HL-60 (cell line): ENCODE measurements around the gene INO80.
"Not testable (repeated sequence)": the region's sequence is repeated elsewhere in the genome, so short reads cannot be mapped to it uniquely, and the experiment has no call there.

Source experiments
- DNase-seq, 2 experiments: peaks; one replicate each; pipeline ENCODE4 v3.0.0-alpha.2; 2010 to 2020; ENCODE audit warnings: low read depth in 1 of 2, low spot score in 1 of 2
- H3K27ac ChIP-seq: fragments of 250-450 bp; sonication (Bioruptor Pico); replicated peaks from 2 replicates; pipeline ENCODE4 v1.5.1; 2020; ENCODE audit warnings: mild to moderate bottlenecking, moderate library complexity
- H3K27me3 ChIP-seq: fragments of 250-450 bp; sonication (Bioruptor Pico); 2 replicates; pipeline ENCODE4 v1.5.1; 2021; ENCODE audit warnings: mild to moderate bottlenecking, moderate library complexity; ENCODE audit not compliant: insufficient read depth, poor library complexity, severe bottlenecking
- H3K4me3 ChIP-seq: replicated peaks from 2 replicates; pipeline ENCODE4 v1.5.1; 2011; ENCODE audit warnings: mild to moderate bottlenecking, control low read depth, low read length; ENCODE audit not compliant: insufficient read depth
- GABPA ChIP-seq: IDR thresholded peaks from 2 replicates; pipeline ENCODE4 v1.6.1; 2012; ENCODE audit warnings: low read depth
- POLR2AphosphoS5 ChIP-seq: IDR thresholded peaks from 2 replicates; pipeline ENCODE4 v1.6.1; 2012; ENCODE audit warnings: low read depth
- SPI1 ChIP-seq: IDR thresholded peaks from 2 replicates; pipeline ENCODE4 v1.6.1; 2012; ENCODE audit warnings: low read depth, mild to moderate bottlenecking, borderline replicate concordance
- TF ChIP-seq, protein P1 (sequence below): IDR thresholded peaks from one replicate; pipeline ENCODE4 v1.5.1; 2011; ENCODE audit warnings: low read length, control low read depth, inconsistent platforms; ENCODE audit not compliant: insufficient read depth
- TF ChIP-seq, protein P2 (sequence below): IDR thresholded peaks from 2 replicates; pipeline ENCODE4 v1.6.1; 2012; ENCODE audit warnings: low read depth; ENCODE audit not compliant: insufficient replicate concordance

INO80 gene

DNA sequence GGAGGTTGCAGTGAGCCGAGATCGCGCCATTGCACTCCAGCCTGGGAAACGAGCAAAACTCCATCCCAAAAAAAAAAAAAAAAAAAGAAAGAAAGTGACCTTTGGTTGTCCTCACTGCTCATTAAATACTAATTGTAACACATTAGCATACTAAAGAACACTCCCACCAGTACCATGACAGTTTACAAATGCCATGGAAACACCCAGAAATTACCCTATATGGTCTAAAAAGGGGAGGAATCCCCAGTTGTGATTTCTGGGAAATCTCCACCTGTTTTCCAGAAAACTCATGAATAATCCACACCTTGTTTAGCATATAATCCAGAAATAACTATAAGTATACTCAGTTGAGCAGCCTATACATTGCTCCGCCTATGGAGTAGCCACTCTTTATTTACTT lies 23.5 kb upstream of the INO80 start:
- no peak for DNase-seq
- H3K27ac ChIP-seq = no peak overlapping the region
- no peak for TF ChIP-seq GABPA
- no peak for TF ChIP-seq POLR2AphosphoS5
- TF ChIP-seq, protein P1, sequence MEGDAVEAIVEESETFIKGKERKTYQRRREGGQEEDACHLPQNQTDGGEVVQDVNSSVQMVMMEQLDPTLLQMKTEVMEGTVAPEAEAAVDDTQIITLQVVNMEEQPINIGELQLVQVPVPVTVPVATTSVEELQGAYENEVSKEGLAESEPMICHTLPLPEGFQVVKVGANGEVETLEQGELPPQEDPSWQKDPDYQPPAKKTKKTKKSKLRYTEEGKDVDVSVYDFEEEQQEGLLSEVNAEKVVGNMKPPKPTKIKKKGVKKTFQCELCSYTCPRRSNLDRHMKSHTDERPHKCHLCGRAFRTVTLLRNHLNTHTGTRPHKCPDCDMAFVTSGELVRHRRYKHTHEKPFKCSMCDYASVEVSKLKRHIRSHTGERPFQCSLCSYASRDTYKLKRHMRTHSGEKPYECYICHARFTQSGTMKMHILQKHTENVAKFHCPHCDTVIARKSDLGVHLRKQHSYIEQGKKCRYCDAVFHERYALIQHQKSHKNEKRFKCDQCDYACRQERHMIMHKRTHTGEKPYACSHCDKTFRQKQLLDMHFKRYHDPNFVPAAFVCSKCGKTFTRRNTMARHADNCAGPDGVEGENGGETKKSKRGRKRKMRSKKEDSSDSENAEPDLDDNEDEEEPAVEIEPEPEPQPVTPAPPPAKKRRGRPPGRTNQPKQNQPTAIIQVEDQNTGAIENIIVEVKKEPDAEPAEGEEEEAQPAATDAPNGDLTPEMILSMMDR = no peak
- TF ChIP-seq SPI1 = no peak
- TF ChIP-seq, protein P2, sequence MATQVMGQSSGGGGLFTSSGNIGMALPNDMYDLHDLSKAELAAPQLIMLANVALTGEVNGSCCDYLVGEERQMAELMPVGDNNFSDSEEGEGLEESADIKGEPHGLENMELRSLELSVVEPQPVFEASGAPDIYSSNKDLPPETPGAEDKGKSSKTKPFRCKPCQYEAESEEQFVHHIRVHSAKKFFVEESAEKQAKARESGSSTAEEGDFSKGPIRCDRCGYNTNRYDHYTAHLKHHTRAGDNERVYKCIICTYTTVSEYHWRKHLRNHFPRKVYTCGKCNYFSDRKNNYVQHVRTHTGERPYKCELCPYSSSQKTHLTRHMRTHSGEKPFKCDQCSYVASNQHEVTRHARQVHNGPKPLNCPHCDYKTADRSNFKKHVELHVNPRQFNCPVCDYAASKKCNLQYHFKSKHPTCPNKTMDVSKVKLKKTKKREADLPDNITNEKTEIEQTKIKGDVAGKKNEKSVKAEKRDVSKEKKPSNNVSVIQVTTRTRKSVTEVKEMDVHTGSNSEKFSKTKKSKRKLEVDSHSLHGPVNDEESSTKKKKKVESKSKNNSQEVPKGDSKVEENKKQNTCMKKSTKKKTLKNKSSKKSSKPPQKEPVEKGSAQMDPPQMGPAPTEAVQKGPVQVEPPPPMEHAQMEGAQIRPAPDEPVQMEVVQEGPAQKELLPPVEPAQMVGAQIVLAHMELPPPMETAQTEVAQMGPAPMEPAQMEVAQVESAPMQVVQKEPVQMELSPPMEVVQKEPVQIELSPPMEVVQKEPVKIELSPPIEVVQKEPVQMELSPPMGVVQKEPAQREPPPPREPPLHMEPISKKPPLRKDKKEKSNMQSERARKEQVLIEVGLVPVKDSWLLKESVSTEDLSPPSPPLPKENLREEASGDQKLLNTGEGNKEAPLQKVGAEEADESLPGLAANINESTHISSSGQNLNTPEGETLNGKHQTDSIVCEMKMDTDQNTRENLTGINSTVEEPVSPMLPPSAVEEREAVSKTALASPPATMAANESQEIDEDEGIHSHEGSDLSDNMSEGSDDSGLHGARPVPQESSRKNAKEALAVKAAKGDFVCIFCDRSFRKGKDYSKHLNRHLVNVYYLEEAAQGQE = no peak
- no peaks in the 10 kb centered on the region for H3K27me3 ChIP-seq
- no peak overlapping the region for H3K4me3 ChIP-seq

DNA sequence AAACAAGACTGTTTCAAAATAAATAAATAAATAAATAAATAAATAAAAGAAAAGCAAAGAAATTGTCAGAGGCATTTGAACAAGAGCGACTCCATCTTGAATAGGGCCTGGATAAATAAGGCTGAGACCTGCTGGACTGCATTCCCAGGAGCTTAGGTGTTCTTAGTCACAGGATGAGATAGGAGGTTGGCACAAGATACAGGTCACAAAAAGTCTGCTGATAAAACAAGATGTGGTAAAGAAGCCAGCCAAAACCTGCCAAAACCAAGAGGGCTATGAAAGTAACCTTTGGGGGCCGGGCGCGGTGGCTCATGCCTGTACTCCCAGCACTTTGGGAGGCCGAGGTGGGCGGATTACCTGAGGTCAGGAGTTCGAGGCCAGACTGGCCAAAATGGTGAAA lies 23.0 kb upstream of the INO80 start:
- H3K27me3 ChIP-seq, H3K27ac ChIP-seq, DNase-seq, H3K4me3 ChIP-seq: not testable (repeated sequence)

DNA sequence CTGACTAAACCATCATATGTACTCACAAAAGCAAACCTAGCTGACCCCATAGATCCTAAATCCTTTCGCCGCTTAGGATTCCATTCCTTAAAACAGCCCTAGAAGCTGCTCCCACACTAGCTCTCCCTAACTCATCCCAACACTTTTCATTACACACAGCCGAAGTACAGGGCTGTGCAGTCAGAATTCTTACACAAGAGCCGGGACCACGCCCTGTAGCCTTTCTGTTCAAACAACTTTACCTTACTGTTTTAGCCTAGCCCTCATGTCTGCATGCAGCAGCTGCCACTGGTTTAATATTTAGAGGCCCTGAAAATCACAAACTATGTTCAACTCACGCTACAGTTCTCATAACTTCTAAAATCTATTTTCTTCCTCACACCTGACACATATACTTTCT lies 19.5 kb upstream of the INO80 start:
- H3K27ac ChIP-seq, H3K27me3 ChIP-seq, H3K4me3 ChIP-seq, DNase-seq: not testable (repeated sequence)

DNA sequence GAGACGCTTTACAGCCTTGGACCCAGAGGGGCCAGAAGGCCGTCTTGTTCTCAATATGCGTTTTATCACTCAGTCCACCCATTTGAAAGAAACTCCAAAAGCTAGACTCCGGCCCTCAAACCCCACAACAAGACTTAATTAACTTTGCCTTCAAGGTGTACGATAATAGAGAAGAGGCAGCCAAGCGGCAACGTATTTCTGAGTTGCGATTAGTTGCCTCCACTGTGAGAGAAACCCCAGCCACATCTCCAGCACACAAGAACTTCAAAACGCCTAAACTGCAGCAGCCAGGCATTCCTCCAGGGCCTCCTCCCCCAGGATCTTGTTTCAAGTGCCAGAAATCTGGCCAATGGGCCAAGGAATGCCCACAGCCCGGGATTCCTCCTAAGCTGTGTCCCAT lies 17.4 kb upstream of the INO80 start:
- Histone ChIP-seq H3K4me3 (no peak overlapping the region), H3K27me3 (no peaks in the 10 kb centered on the region), H3K27ac (no peak overlapping the region)
- TF ChIP-seq POLR2AphosphoS5 (no peak), GABPA (no peak), SPI1 (no peak)
- TF ChIP-seq, protein P2 = no peak
- TF ChIP-seq, protein P1 = no peak
- DNase-seq = no peak

DNA sequence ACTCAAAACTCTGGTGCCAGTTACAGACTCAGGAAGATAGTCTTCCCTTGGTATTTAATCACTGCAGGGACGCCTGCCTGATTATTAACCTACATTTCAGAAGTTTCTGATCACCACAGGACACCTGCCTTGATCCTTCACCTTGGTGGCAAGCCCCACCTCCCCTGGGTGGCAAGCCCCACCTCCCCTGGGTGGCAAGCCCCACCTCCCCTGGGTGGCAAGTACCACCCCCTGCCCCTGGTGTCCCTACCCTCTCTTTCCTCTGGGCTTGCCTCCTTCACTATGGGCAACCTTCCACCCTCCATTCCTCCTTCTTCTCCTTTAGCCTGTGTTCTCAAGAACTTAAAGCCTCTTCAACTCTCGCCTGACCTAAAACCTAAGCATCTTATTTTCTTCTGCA lies 16.0 kb upstream of the INO80 start:
- H3K4me3 ChIP-seq, H3K27ac ChIP-seq, DNase-seq, H3K27me3 ChIP-seq: not testable (repeated sequence)
